Neuronal stem cell (in vitro differentiated cells): ENCODE measurements around the gene TAB2.

Experiments used
- DNase-seq: peaks from one replicate; pipeline ENCODE4 v3.0.0-alpha.2; 2013; ENCODE audit warnings: low spot score
- H2AFZ ChIP-seq: one replicate; pipeline ENCODE4 v1.6.1; 2013; ENCODE audit warnings: mild to moderate bottlenecking, low read length, inconsistent platforms
- H2AK5ac ChIP-seq: 2 replicates; pipeline ENCODE4 v1.6.1; 2013; ENCODE audit warnings: low read depth, mild to moderate bottlenecking, inconsistent platforms, low read length, moderate library complexity, mixed read lengths
- H2BK120ac ChIP-seq: 2 replicates; pipeline ENCODE4 v1.6.1; 2013; ENCODE audit warnings: low read depth, mild to moderate bottlenecking, inconsistent platforms, low read length, moderate library complexity, mixed read lengths
- H2BK12ac ChIP-seq: one replicate; pipeline ENCODE4 v1.6.1; 2013; ENCODE audit warnings: low read length, inconsistent platforms
- H2BK15ac ChIP-seq: 2 replicates; pipeline ENCODE4 v1.6.1; 2013; ENCODE audit warnings: mild to moderate bottlenecking, low read length, inconsistent platforms, mixed read lengths
- H2BK5ac ChIP-seq: one replicate; pipeline ENCODE4 v1.6.1; 2013; ENCODE audit warnings: inconsistent platforms, mild to moderate bottlenecking, low read length, moderate library complexity
- H3K14ac ChIP-seq: one replicate; pipeline ENCODE4 v1.6.1; 2013; ENCODE audit warnings: low read length, inconsistent platforms
- H3K18ac ChIP-seq: 2 replicates; pipeline ENCODE4 v1.6.1; 2013; ENCODE audit warnings: low read length, inconsistent platforms
- H3K23ac ChIP-seq: 2 replicates; pipeline ENCODE4 v1.6.1; 2013; ENCODE audit warnings: low read depth, mild to moderate bottlenecking, mixed read lengths, low read length, inconsistent platforms; ENCODE audit not compliant: poor library complexity
- H3K27ac ChIP-seq: replicated peaks from 3 replicates; pipeline ENCODE4 v1.5.1; 2013; ENCODE audit warnings: low read length, inconsistent platforms
- H3K27me3 ChIP-seq, 3 experiments: 2 replicates each; pipeline ENCODE4 v1.6.1; 2013; ENCODE audit warnings: low read length in 3 of 3, mild to moderate bottlenecking in 2 of 3, inconsistent platforms in 1 of 3, low read depth in 1 of 3, mixed read lengths in 1 of 3, moderate library complexity in 1 of 3; ENCODE audit not compliant: control insufficient read depth in 3 of 3, insufficient read depth in 3 of 3
- H3K36me3 ChIP-seq, 2 donors: replicated peaks in 1 of 2; 2 replicates each; pipeline ENCODE4 v1.6.1; 2013; ENCODE audit warnings: low read length in 2 of 2; ENCODE audit not compliant: control insufficient read depth in 2 of 2, insufficient read depth in 2 of 2
- H3K4ac ChIP-seq: 2 replicates; pipeline ENCODE4 v1.6.1; 2013; ENCODE audit warnings: inconsistent platforms, mild to moderate bottlenecking, low read length, moderate library complexity
- H3K4me1 ChIP-seq, 2 donors: 1 replicate in 1 of 2; 2 replicates in 1 of 2; pipeline ENCODE4 v1.6.1; 2013; ENCODE audit warnings: low read length in 2 of 2, low read depth in 1 of 2; ENCODE audit not compliant: control insufficient read depth in 2 of 2, insufficient read depth in 1 of 2
- H3K4me2 ChIP-seq: one replicate; pipeline ENCODE4 v1.6.1; 2013; ENCODE audit warnings: mild to moderate bottlenecking, low read length, inconsistent platforms; ENCODE audit not compliant: insufficient read depth, poor library complexity, severe bottlenecking
- H3K4me3 ChIP-seq, 2 donors: 2 replicates each; pipeline ENCODE4 v1.5.1; 2013; ENCODE audit warnings: low read length in 2 of 2, mild to moderate bottlenecking in 2 of 2, inconsistent platforms in 1 of 2, moderate library complexity in 1 of 2
- H3K79me1 ChIP-seq: one replicate; pipeline ENCODE4 v1.6.1; 2013; ENCODE audit warnings: low read depth, mild to moderate bottlenecking, inconsistent platforms, low read length, moderate library complexity
- H3K9ac ChIP-seq: one replicate; pipeline ENCODE4 v1.6.1; 2013; ENCODE audit warnings: mild to moderate bottlenecking, low read depth, low read length, inconsistent platforms; ENCODE audit not compliant: poor library complexity
- H3K9me3 ChIP-seq, 2 donors: replicated peaks in 1 of 2; 2 replicates each; pipeline versions ENCODE3 to v1.6.1; 2013; ENCODE audit warnings: low read length in 2 of 2, mild to moderate bottlenecking in 2 of 2, inconsistent platforms in 1 of 2, low read depth in 1 of 2, mixed read lengths in 1 of 2, moderate library complexity in 1 of 2; ENCODE audit not compliant: control insufficient read depth in 2 of 2, insufficient read depth in 1 of 2
- H4K8ac ChIP-seq: one replicate; pipeline ENCODE4 v1.6.1; 2013; ENCODE audit warnings: low read depth, mild to moderate bottlenecking, inconsistent platforms, low read length, moderate library complexity
- H4K91ac ChIP-seq: one replicate; pipeline ENCODE4 v1.6.1; 2013; ENCODE audit warnings: low read length, low read depth, mild to moderate bottlenecking, inconsistent platforms; ENCODE audit not compliant: poor library complexity
- WGBS, 2 donors: extraction: QIAGEN DNeasy Blood & Tissue Kit; methylation state at CpG; one replicate each; pipeline ENCODE4 v1.1.7; 2013; ENCODE audit warnings: missing lambda C conversion rate in 2 of 2, mixed read lengths in 1 of 2; ENCODE audit not compliant: insufficient read length in 2 of 2, insufficient replicate concordance in 1 of 2; ENCODE audit errors: extremely low coverage in 2 of 2; 5-methylcytosine and 5-hydroxymethylcytosine counted together

Gene TAB2

GRCh38 chr6:149425224-149425623 lies 107.7 kb downstream of the TAB2 start:
- Histone ChIP-seq H4K8ac (no peak overlapping the region), H3K4me2 (no peak overlapping the region), H3K36me3 (no peaks in the 10 kb centered on the region), H3K18ac (peak overlapping the region; percentile 34), H3K4me3 (no peak overlapping the region), H3K4ac (no peak overlapping the region), H3K27me3 (no peaks in the 10 kb centered on the region), H2AFZ (no peak overlapping the region), H3K79me1 (peaks cover 2% of the 10 kb centered on the region), H2BK5ac (no peak overlapping the region), H4K91ac (no peak overlapping the region), H3K9ac (no peak overlapping the region), H3K23ac (peak overlapping the region; percentile 67), H3K14ac (no peak overlapping the region), H2BK120ac (no peak overlapping the region), H2AK5ac (peak overlapping the region; percentile 90), H3K9me3 (no peaks in the 10 kb centered on the region), H2BK12ac (peak overlapping the region; percentile 32), H3K4me1 (peaks cover 5 to 8% of the 10 kb centered on the region in 2 donors), H3K27ac (no peak overlapping the region), H2BK15ac (peak overlapping the region; percentile 65)
- WGBS, 2 donors: no CpG with 5 or more reads among the region's 8 CpGs
- no peak for DNase-seq

GRCh38 chr6:149425754-149426153 lies 108.2 kb downstream of the TAB2 start:
- no peaks in the 10 kb centered on the region for H3K27me3 ChIP-seq
- peaks cover 2% of the 10 kb centered on the region for H3K79me1 ChIP-seq
- no peak for DNase-seq
- no peak overlapping the region for H2AK5ac ChIP-seq
- no peak overlapping the region for H3K4ac ChIP-seq
- no peak overlapping the region for H3K14ac ChIP-seq
- H3K36me3 ChIP-seq: no peaks in the 10 kb centered on the region
- no peaks in the 10 kb centered on the region for H3K9me3 ChIP-seq
- H3K27ac ChIP-seq: no peak overlapping the region
- H2BK5ac ChIP-seq: no peak overlapping the region
- H3K4me1 ChIP-seq: peaks cover 5 to 8% of the 10 kb centered on the region in 2 donors
- peak overlapping the region; percentile 65 for H2BK15ac ChIP-seq
- H2AFZ ChIP-seq: no peak overlapping the region
- no peak overlapping the region for H4K8ac ChIP-seq
- H3K18ac ChIP-seq: no peak overlapping the region
- H3K9ac ChIP-seq: no peak overlapping the region
- H2BK12ac ChIP-seq: no peak overlapping the region
- peak overlapping the region; percentile 67 for H3K23ac ChIP-seq
- no peak overlapping the region for H3K4me2 ChIP-seq
- H2BK120ac ChIP-seq: no peak overlapping the region
- no peak overlapping the region for H3K4me3 ChIP-seq
- WGBS, 2 donors: no CpG with 5 or more reads among the region's 5 CpGs
- H4K91ac ChIP-seq: no peak overlapping the region

GRCh38 chr6:149428606-149429005 lies 111.1 kb downstream of the TAB2 start:
- no peaks in the 10 kb centered on the region for H3K9me3 ChIP-seq
- H3K4me2 ChIP-seq: no peak overlapping the region
- no peak overlapping the region for H4K8ac ChIP-seq
- H2BK15ac ChIP-seq: no peak overlapping the region
- no peak overlapping the region for H4K91ac ChIP-seq
- peaks cover 2% of the 10 kb centered on the region for H3K79me1 ChIP-seq
- H3K4me1 ChIP-seq: peaks cover 6 to 8% of the 10 kb centered on the region in 2 donors
- no peak overlapping the region for H3K27ac ChIP-seq
- H3K23ac ChIP-seq: no peak overlapping the region
- H2BK12ac ChIP-seq: peak overlapping the region; percentile 26
- H3K36me3 ChIP-seq: no peaks in the 10 kb centered on the region
- H2BK120ac ChIP-seq: no peak overlapping the region
- no peak for DNase-seq
- H3K18ac ChIP-seq: peak overlapping the region; percentile 38
- no peak overlapping the region for H3K4ac ChIP-seq
- peak overlapping the region; percentile 75 for H2AFZ ChIP-seq
- H3K14ac ChIP-seq: no peak overlapping the region
- no peak overlapping the region for H3K4me3 ChIP-seq
- H3K27me3 ChIP-seq: no peaks in the 10 kb centered on the region
- H2AK5ac ChIP-seq: peak overlapping the region; percentile 17
- H2BK5ac ChIP-seq: no peak overlapping the region
- H3K9ac ChIP-seq: no peak overlapping the region
- no CpG with 5 or more reads among the region's 4 CpGs for WGBS, 2 donors

GRCh38 chr6:149429427-149430360 lies 112.2 kb downstream of the TAB2 start:
- Histone ChIP-seq H3K9me3 (no peaks in the 10 kb centered on the region), H4K8ac (no peak overlapping the region)
- WGBS, 2 donors: no CpG with 5 or more reads among the region's 26 CpGs

More at GRCh38 chr6:149429427-149430360, 112.2 kb downstream of the TAB2 start:
- H2AK5ac ChIP-seq: no peak overlapping the region
- no peak overlapping the region for H2BK12ac ChIP-seq
- H2AFZ ChIP-seq: peak overlapping the region; percentile 75
- H2BK15ac ChIP-seq: no peak overlapping the region
- H4K91ac ChIP-seq: no peak overlapping the region
- no peak overlapping the region for H3K4ac ChIP-seq
- no peak overlapping the region for H3K23ac ChIP-seq
- no peak overlapping the region for H3K9ac ChIP-seq
- no peaks in the 10 kb centered on the region for H3K36me3 ChIP-seq
- H2BK5ac ChIP-seq: no peak overlapping the region
- H3K14ac ChIP-seq: no peak overlapping the region
- no peaks in the 10 kb centered on the region for H3K27me3 ChIP-seq
- H3K4me1 ChIP-seq: peaks cover 2 to 5% of the 10 kb centered on the region in 2 donors
- DNase-seq: no peak
- peak overlapping the region in 1 of 2 donors; percentile 26 for H3K4me3 ChIP-seq
- no peak overlapping the region for H2BK120ac ChIP-seq
- H3K4me2 ChIP-seq: no peak overlapping the region
- no peak overlapping the region for H3K27ac ChIP-seq
- peak overlapping the region; percentile 2 for H3K18ac ChIP-seq
- peaks cover 2% of the 10 kb centered on the region for H3K79me1 ChIP-seq
